Heart left ventricle (tissue), 16 donors: ENCODE measurements around the gene CCNL2. TPM values are rescaled to one million over a fixed set of nuclear protein-coding genes. Genes with fewer than 3 reads are reported as not detected.

Experiments
- ATAC-seq, 4 donors: fragments of 200-7000 bp; cut with Tn5 transposase; one replicate each; pipeline ENCODE4 v1.9.1; 2020 to 2022; ENCODE audit warnings: moderate library complexity in 4 of 4, mild to moderate bottlenecking in 3 of 4, moderate number of reproducible peaks in 1 of 4
- DNase-seq, 5 donors: peaks; one replicate each; pipeline ENCODE4 v3.0.0-alpha.2; 2020
- H3K27ac ChIP-seq, 12 donors: fragments of 200-600 bp; sonication (generic) in 4 of 12; one replicate each; pipeline versions ENCODE4 v1.5.0 to v1.8.0; 2016 to 2022; ENCODE audit warnings: mild to moderate bottlenecking in 2 of 12
- H3K27me3 ChIP-seq, 9 donors: fragments of 200-600 bp; sonication (generic) in 2 of 9; one replicate each; pipeline versions ENCODE4 v1.5.1 to v1.8.0; 2016 to 2022; ENCODE audit warnings: mild to moderate bottlenecking in 3 of 9
- H3K36me3 ChIP-seq, 9 donors: fragments of 200-600 bp; sonication (generic) in 2 of 9; one replicate each; pipeline versions ENCODE4 v1.5.0 to v1.8.0; 2018 to 2022; ENCODE audit warnings: mild to moderate bottlenecking in 2 of 9
- H3K4me1 ChIP-seq, 12 donors: fragments of 200-600 bp; sonication (generic) in 4 of 12; one replicate each; pipeline versions ENCODE4 v1.5.0 to v1.8.0; 2016 to 2022; ENCODE audit warnings: mild to moderate bottlenecking in 3 of 12
- H3K4me3 ChIP-seq, 12 donors: fragments of 200-600 bp; sonication (generic) in 4 of 12; one replicate each; pipeline versions ENCODE4 v1.5.0 to v1.8.0; 2017 to 2022; ENCODE audit warnings: mild to moderate bottlenecking in 9 of 12, moderate library complexity in 4 of 12
- H3K9me3 ChIP-seq, 12 donors: fragments of 200-600 bp; sonication (generic) in 4 of 12; one replicate each; pipeline versions ENCODE4 v1.5.0 to v1.8.0; 2016 to 2022; ENCODE audit warnings: mild to moderate bottlenecking in 1 of 12
- POLR2A ChIP-seq, 2 donors: fragments of 450-650 bp; IDR thresholded peaks; one replicate each; pipeline ENCODE4 v1.6.1; 2017; ENCODE audit warnings: antibody characterized with exemption in 2 of 2, mild to moderate bottlenecking in 2 of 2, moderate library complexity in 2 of 2
- WGBS, 4 donors: extraction: QIAGEN DNeasy Blood & Tissue Kit in 2 of 4; methylation state at CpG; one replicate each; pipeline versions ENCODE4 v1.1.5 to v1.1.7; 2013 to 2018; 5-methylcytosine and 5-hydroxymethylcytosine counted together
- intact Hi-C, 10 donors: fragments of 100-400 bp; cut with DNase I; formaldehyde crosslinking; loops; one replicate each; pipeline versions ENCODE4 v1.11.1 to v1.14.2; 2022
- polyA plus RNA-seq, 2 donors: library from polyadenylated mRNA; stranded (reverse); fragments of 200-250 nt; gene quantifications; one replicate each; pipeline ENCODE4 v1.2.3, GENCODE V29; 2013
- total RNA-seq, 9 donors: library from RNA; depleted of rRNA in 2 of 9; stranded (reverse); fragments of >200 nt in 2 of 9; fragmentation: NEBNext Ultra II Directional in 3 of 9; extraction: Animal tissue kit (Norgen Biotek cat#: 25700) in 3 of 9; gene quantifications; one replicate each; pipeline versions ENCODE4 v1.1.0 to v1.2.4, GENCODE V29; 2016 to 2023
- TF ChIP-seq, protein P1 (sequence below), 12 donors: fragments of 200-600 bp; sonication (generic) in 4 of 12; IDR thresholded peaks; one replicate each; pipeline versions ENCODE4 v1.5.0 to v1.8.0; 2018 to 2022; ENCODE audit warnings: antibody characterized with exemption in 12 of 12, mild to moderate bottlenecking in 5 of 12
- donor health status: ischemic (EF 13 %, LVEDD 7.1; RV severe dilation, severe dysfunction).
- donor health status: healthy with polysubstance abuse.
- donor health status: DM: no; HTN: yes; CAD: no.
- donor health status: DM: no; HTN: no; CAD: no.
- donor health status: ischemic (EF 25% LVEDD 6.9; RV normal size, moderate dysfunction).
- donor health status: ischemic (EF 25% LVEDD 5.7; RV mildly dilated, moderate dysfunction).
- donor health status: healthy.
- donor health status: DM: yes; HTN: yes; CAD: no.
- donor health status: ischemic (EF 35%, LVEDD 5.7; RV mildly dilated, moderate dysfunction).
- donor health status: nonischemic (EF 11% LVEDD 7.7; RV severe dilation, severe dysfunction).
- donor health status: DM: yes; HTN: yes; CAD: no.
- donor health status: PGD.
- donor health status: ischemic (EF 29% LVEDD 5.4; RV normal size, mild dysfunction).
- donor health status: nonischemic (EF 23%, LVEDD 6.1; RV moderate dilation, normal function).

The CCNL2 gene
- total and polyA plus RNA-seq, 11 donors = 35.4 to 87.8 (median 50.7) TPM

- TF ChIP-seq POLR2A (IDR thresholded peaks at IDR 0.05) = no peak
- TF ChIP-seq, protein P1, sequence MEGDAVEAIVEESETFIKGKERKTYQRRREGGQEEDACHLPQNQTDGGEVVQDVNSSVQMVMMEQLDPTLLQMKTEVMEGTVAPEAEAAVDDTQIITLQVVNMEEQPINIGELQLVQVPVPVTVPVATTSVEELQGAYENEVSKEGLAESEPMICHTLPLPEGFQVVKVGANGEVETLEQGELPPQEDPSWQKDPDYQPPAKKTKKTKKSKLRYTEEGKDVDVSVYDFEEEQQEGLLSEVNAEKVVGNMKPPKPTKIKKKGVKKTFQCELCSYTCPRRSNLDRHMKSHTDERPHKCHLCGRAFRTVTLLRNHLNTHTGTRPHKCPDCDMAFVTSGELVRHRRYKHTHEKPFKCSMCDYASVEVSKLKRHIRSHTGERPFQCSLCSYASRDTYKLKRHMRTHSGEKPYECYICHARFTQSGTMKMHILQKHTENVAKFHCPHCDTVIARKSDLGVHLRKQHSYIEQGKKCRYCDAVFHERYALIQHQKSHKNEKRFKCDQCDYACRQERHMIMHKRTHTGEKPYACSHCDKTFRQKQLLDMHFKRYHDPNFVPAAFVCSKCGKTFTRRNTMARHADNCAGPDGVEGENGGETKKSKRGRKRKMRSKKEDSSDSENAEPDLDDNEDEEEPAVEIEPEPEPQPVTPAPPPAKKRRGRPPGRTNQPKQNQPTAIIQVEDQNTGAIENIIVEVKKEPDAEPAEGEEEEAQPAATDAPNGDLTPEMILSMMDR (IDR thresholded peaks at IDR 0.05) = no peak
- Histone ChIP-seq H3K4me3 (peak overlapping the region in 11 of 12 donors; percentile 52 to 69 (median 62)), H3K9me3 (no peaks in the 10 kb centered on the region), H3K27me3 (peaks cover 0 to 35% (median 0%) of the 10 kb centered on the region in 9 donors), H3K4me1 (peaks cover 17 to 70% (median 57%) of the 10 kb centered on the region in 12 donors), H3K36me3 (no peaks in the 10 kb centered on the region), H3K27ac (peak overlapping the region in 2 of 12 donors; percentile 69 to 96)
- DNase-seq = no peak
- WGBS, 4 donors = 60 to 92% (median 85%) methylated on average over 1 to 7 of the region's 7 CpGs
- intact Hi-C loops = loop anchor here in 1 of 10 donors (2.0 kb wide), 1 partner anchor 34 kb away; no protein-coding TSS in a partner anchor
- ATAC-seq = no peak
These were observed 37.5 kb upstream of the CCNL2 start for GRCh38 chr1:1436630-1437032.

DNA sequence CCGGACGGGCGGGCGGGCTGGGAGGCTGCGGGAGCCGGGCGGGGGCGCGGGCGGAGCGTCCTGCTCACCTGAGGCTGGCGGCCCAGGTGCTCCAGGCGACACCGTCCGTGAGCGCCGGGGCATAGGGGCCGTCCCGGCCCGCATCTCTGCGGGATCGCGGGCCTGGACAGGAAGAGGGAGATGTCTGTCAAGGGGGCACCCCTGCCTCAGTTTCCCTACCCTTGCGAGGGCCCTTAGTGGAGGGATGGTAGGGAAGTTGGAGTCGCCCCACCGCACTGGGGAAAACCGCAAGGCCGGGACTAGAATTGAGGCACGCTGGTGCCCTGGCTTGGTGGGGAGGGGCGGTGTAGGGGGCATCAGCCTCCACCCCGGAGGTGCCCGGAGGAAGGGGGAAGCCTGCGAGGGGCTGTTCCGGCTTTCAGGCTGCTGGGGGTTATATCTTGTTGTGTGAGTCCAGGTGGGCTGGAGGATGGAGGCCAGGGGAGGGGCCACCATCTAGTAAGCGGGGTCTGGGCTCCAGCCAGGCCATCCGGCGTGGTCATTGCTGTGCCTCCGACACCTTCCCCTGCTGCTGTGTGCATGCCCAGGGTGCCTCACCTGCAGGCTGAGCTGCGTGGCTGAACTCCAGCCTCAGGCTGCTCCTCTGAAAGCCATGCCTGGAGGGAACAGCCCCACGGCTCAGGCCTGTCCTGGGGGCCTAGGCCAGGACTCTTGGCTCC is 36.9 kb upstream of the CCNL2 start:
- no peaks in the 10 kb centered on the region for H3K9me3 ChIP-seq
- peak overlapping the region in 11 of 12 donors; percentile 37 to 99 (median 90) for H3K27ac ChIP-seq
- DNase-seq (peak in 3 of 5 donors; percentile 25 to 62 (median 29)), ATAC-seq (no peak)
- peaks cover 17 to 72% (median 60%) of the 10 kb centered on the region in 12 donors for H3K4me1 ChIP-seq
- intact Hi-C loops = loop anchor here in 1 of 10 donors (2.0 kb wide), 1 partner anchor 33 kb away; no protein-coding TSS in a partner anchor
- H3K4me3 ChIP-seq = peak overlapping the region; percentile 28 to 69 (median 62)
- H3K36me3 ChIP-seq = no peaks in the 10 kb centered on the region
- peaks cover 0 to 35% (median 0%) of the 10 kb centered on the region in 9 donors for H3K27me3 ChIP-seq
- 16 to 31% (median 20%) methylated on average over 14 to 40 of the region's 40 CpGs for WGBS, 4 donors
- TF ChIP-seq, protein P1 (IDR thresholded peaks at IDR 0.05) = no peak
- TF ChIP-seq POLR2A (IDR thresholded peaks at IDR 0.05) = no peak

- DNase-seq (peak; percentile 77 to 83 (median 77)), ATAC-seq (peak in 3 of 4 donors; percentile 27 to 60 (median 56))
- H3K4me1 ChIP-seq = peaks cover 17 to 72% (median 61%) of the 10 kb centered on the region in 12 donors
- no peaks in the 10 kb centered on the region for H3K36me3 ChIP-seq
- TF ChIP-seq POLR2A (IDR thresholded peaks at IDR 0.05) = peak in 1 of 2 donors; percentile 63
- TF ChIP-seq, protein P1 (IDR thresholded peaks at IDR 0.05) = no peak
- H3K4me3 ChIP-seq = peak within 1 kb of the TSS; percentile 28 to 69 (median 62)
- intact Hi-C loops = no loop called here
- WGBS, 4 donors = 7 to 23% (median 11%) methylated on average over 23 to 89 of the region's 89 CpGs
- H3K27ac ChIP-seq = peak within 1 kb of the TSS; percentile 73 to 99 (median 91)
- H3K9me3 ChIP-seq = no peaks in the 10 kb centered on the region
- peaks cover 0 to 35% (median 0%) of the 10 kb centered on the region in 9 donors for H3K27me3 ChIP-seq
These were observed 36.2 kb upstream of the CCNL2 start, which contains the start of gene VWA1 for GRCh38 chr1:1435106-1435903. Gene VWA1 (plus strand): TSS chr1:1435690. CDS start chr1:1435749, 59 bp downstream.

DNA sequence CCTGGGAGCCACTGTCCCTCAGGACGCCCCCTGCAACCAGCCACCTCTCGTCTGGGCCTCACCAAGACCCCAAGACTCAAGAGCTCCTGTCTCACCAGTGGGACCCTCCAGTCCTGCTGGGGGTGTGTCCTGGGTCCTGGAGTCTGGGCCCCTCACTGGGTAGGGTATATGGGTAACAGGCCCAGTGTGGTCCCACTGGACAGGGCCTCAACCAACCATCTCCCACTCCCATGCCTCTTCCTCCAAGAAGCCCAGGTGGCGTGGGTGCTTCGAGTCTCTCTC is 35.6 kb upstream of the CCNL2 start:
- intact Hi-C loops = no loop called here
- peak overlapping the region in 9 of 12 donors; percentile 39 to 69 (median 62) for H3K4me3 ChIP-seq
- DNase-seq (no peak), ATAC-seq (no peak)
- H3K9me3 ChIP-seq = no peaks in the 10 kb centered on the region
- H3K36me3 ChIP-seq = no peaks in the 10 kb centered on the region
- H3K27me3 ChIP-seq = peaks cover 0 to 35% (median 0%) of the 10 kb centered on the region in 9 donors
- peak overlapping the region; percentile 73 to 99 (median 91) for H3K27ac ChIP-seq
- WGBS, 4 donors = 48 to 93% (median 72%) methylated on average over 2 to 4 of the region's 4 CpGs
- TF ChIP-seq POLR2A (IDR thresholded peaks at IDR 0.05) = no peak
- TF ChIP-seq, protein P1 (IDR thresholded peaks at IDR 0.05) = no peak
- peaks cover 17 to 78% (median 66%) of the 10 kb centered on the region in 12 donors for H3K4me1 ChIP-seq
